ENCODE measurements around the gene TMEM151B. TPM values are rescaled to one million over a fixed set of nuclear protein-coding genes. Genes with fewer than 3 reads are reported as not detected.

Gene TMEM151B
- total and polyA plus RNA-seq, 2 of the 13 experiments (the other 11 are each of a cell fraction or from before 2014, with no cell fraction given) = not detected

DNA sequence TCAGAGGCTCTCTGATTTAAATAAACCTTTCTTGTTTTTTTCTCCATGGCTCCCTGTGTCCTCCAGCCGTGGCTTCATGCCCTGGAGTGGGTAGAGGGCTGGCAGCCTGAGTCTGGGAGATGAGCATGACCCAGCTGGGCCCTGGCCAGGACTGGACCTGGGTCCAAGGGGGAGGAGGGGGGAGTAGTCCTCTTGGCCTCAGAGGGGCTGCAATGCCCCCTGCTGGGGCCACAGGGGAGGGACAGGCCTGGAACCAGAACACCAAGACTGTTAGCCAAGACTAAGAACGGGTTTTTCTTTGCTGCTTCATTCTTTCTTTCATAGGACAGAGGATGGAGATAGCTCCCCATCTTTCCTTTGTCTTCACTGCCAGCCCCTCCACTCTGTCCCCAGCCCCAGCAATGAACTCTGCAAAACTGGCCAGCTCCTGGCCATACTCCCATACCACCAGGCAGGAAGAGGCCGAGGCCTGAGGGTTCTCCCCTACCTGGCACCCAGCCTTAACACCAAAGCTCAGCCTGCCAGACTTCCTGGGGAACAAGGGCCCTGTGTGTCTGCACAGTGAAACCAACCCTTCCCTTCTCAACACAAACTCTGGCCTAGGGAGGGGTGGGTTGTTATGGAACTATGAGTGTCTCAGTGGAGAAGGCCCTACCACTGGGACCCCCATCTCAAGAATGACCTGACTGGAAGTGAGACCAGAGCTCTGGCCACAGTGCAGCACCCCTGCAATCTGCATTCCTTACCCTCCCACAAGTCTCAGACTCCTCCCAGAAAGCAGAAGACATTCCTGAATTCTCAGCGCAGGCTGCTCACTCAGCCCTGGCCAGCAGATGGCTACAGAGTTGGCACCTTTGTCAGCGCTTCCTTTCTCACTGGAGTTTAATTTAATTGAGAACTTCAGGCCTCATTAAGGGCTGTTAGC is 35.9 kb upstream of the TMEM151B start (continued):
- TF ChIP-seq RXRA (CRISPR knock-in tag; IDR thresholded peaks at IDR 0.05) (peak; percentile 42; the same call in 1 of the 2 replicates), BRD4 (CRISPR knock-in tag; IDR thresholded peaks at IDR 0.05) (no peak), MEF2D (CRISPR knock-in tag; IDR thresholded peaks at IDR 0.05) (0 out of 2 replicates have a peak, but pooled peaks have one; percentile 31), ELF3 (CRISPR knock-in tag; IDR thresholded peaks at IDR 0.05) (peak; percentile 45; the same call in 1 of the 2 replicates), KLF6 (CRISPR knock-in tag; IDR thresholded peaks at IDR 0.05) (no peak), ATM (IDR thresholded peaks at IDR 0.05; ENCODE audit: borderline replicate concordance) (no peak), THYN1 (CRISPR knock-in tag; IDR thresholded peaks at IDR 0.05; ENCODE audit: borderline replicate concordance, low read depth) (no peak), SALL2 (CRISPR knock-in tag; IDR thresholded peaks at IDR 0.05) (peak; percentile 59; the same call in 1 of the 2 replicates), MIER2 (CRISPR knock-in tag; IDR thresholded peaks at IDR 0.05) (0 out of 2 replicates have a peak, but pooled peaks have one; percentile 24), AKAP8 (CRISPR knock-in tag; IDR thresholded peaks at IDR 0.05) (0 out of 2 replicates have a peak, but pooled peaks have one; percentile 54), YY1 (IDR thresholded peaks at IDR 0.05; ENCODE audit: insufficient read depth, insufficient replicate concordance, low read depth, low read length) (peak; percentile 53), EP300 (IDR thresholded peaks at IDR 0.05; ENCODE audit: low read depth in 2 of 2, low read length in 2 of 2) (peak in 1 of 2 experiments; percentile 32; a peak in 1 of 4 replicates), EP300 (CRISPR knock-in tag; IDR thresholded peaks at IDR 0.05; ENCODE audit: borderline replicate concordance) (no peak), ZC3H13 (CRISPR knock-in tag; IDR thresholded peaks at IDR 0.05) (no peak), MTA1 (CRISPR knock-in tag; IDR thresholded peaks at IDR 0.05; ENCODE audit: borderline replicate concordance) (0 out of 2 replicates have a peak, but pooled peaks have one; percentile 51), LCORL (IDR thresholded peaks at IDR 0.05) (no peak), LCORL (CRISPR knock-in tag; IDR thresholded peaks at IDR 0.05) (peak; percentile 81), FOXK1 (CRISPR knock-in tag; IDR thresholded peaks at IDR 0.05; ENCODE audit: borderline replicate concordance, low read depth) (peak; percentile 51; the same call in 1 of the 2 replicates), REPIN1 (CRISPR knock-in tag; IDR thresholded peaks at IDR 0.05; ENCODE audit: borderline replicate concordance, low read depth) (peak; percentile 89), SPEN (CRISPR knock-in tag; IDR thresholded peaks at IDR 0.05; ENCODE audit: low read depth) (peak; percentile 76), HOXD1 (CRISPR knock-in tag; IDR thresholded peaks at IDR 0.05) (no peak), ZNF878 (CRISPR knock-in tag; IDR thresholded peaks at IDR 0.05) (no peak), HNRNPL (IDR thresholded peaks at IDR 0.05; ENCODE audit: low read depth, low read length) (peak; percentile 76), ZNF772 (CRISPR knock-in tag; IDR thresholded peaks at IDR 0.05) (peak; percentile 68; the same call in 1 of the 2 replicates), ZKSCAN8 (CRISPR knock-in tag; IDR thresholded peaks at IDR 0.05; ENCODE audit: borderline replicate concordance) (peak; percentile 46; the same call in 1 of the 2 replicates)
- TF ChIP-seq, protein P1, sequence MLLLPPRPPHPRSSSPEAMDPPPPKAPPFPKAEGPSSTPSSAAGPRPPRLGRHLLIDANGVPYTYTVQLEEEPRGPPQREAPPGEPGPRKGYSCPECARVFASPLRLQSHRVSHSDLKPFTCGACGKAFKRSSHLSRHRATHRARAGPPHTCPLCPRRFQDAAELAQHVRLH (CRISPR knock-in tag; IDR thresholded peaks at IDR 0.05; ENCODE audit: borderline replicate concordance, low read depth) = peak; percentile 63; the same call in 1 of the 2 replicates
- TF ChIP-seq, protein P2, sequence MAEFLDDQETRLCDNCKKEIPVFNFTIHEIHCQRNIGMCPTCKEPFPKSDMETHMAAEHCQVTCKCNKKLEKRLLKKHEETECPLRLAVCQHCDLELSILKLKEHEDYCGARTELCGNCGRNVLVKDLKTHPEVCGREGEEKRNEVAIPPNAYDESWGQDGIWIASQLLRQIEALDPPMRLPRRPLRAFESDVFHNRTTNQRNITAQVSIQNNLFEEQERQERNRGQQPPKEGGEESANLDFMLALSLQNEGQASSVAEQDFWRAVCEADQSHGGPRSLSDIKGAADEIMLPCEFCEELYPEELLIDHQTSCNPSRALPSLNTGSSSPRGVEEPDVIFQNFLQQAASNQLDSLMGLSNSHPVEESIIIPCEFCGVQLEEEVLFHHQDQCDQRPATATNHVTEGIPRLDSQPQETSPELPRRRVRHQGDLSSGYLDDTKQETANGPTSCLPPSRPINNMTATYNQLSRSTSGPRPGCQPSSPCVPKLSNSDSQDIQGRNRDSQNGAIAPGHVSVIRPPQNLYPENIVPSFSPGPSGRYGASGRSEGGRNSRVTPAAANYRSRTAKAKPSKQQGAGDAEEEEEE (CRISPR knock-in tag; IDR thresholded peaks at IDR 0.05; ENCODE audit: borderline replicate concordance) = no peak
- TF ChIP-seq, protein P3, sequence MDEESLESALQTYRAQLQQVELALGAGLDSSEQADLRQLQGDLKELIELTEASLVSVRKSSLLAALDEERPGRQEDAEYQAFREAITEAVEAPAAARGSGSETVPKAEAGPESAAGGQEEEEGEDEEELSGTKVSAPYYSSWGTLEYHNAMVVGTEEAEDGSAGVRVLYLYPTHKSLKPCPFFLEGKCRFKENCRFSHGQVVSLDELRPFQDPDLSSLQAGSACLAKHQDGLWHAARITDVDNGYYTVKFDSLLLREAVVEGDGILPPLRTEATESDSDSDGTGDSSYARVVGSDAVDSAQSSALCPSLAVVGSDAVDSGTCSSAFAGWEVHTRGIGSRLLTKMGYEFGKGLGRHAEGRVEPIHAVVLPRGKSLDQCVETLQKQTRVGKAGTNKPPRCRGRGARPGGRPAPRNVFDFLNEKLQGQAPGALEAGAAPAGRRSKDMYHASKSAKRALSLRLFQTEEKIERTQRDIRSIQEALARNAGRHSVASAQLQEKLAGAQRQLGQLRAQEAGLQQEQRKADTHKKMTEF (CRISPR knock-in tag; IDR thresholded peaks at IDR 0.05) = peak; percentile 67

All from HepG2 (cell line).